ENCODE measurements around the gene KRT86. TPM values are rescaled to one million over a fixed set of nuclear protein-coding genes. Genes with fewer than 3 reads are reported as not detected.

The KRT86 gene
- total and polyA plus RNA-seq, 2 of the 8 experiments (the other 6 are each of a cell fraction or from before 2014, with no cell fraction given): 0.12 TPM; not detected in 1

DNA sequence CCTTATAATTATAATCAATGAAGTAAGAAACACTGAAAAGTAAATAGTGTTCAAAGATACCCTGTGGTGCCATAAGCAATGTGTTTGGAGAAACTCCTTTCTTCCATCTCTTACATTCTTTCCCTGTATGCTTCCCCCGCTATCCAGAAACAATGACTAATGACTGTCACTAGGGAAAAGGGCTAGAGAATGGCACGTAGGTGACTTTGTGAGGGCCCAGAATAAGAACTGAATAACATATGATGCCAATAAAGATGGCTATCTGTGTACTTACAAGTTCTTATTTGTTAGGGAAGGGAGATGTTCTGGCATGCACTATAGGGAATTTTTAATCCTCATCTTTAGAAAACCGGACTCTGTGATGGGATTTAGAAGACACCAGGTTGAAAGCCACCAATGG, 46.1 kb upstream of the KRT86 start (continued):
- TF ChIP-seq EP300 (IDR thresholded peaks at IDR 0.05; ENCODE audit: borderline replicate concordance in 1 of 2, low read depth in 2 of 2, low read length in 2 of 2) (no peak), FOSL1 (IDR thresholded peaks at IDR 0.05; ENCODE audit: insufficient read depth, low read depth, low read length) (no peak)
- TF ChIP-seq, protein P1, sequence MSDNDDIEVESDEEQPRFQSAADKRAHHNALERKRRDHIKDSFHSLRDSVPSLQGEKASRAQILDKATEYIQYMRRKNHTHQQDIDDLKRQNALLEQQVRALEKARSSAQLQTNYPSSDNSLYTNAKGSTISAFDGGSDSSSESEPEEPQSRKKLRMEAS (IDR thresholded peaks at IDR 0.05): no peak
